ENCODE data around the gene CADPS. TPM values are rescaled to one million over a fixed set of nuclear protein-coding genes. Genes with fewer than 3 reads are reported as not detected.

CADPS gene
- total RNA-seq, 3 donors from 2014 or later (not counting 1 experiment from before 2014, with no cell fraction given): not detected

- intact Hi-C loops (cut with micrococcal nuclease): no loop called here
- ATAC-seq: no peak
- 74% methylated on average over 7 of the region's 7 CpGs for WGBS (ENCODE audit: insufficient coverage)
- Histone ChIP-seq H3K9me3 (ENCODE audit: control insufficient read depth, insufficient read depth, low read length) (no peaks in the 10 kb centered on the region), H3K4me3 (ENCODE audit: low read length) (no peak overlapping the region), H3K4me1 (ENCODE audit: control insufficient read depth, insufficient read depth, low read length) (no peaks in the 10 kb centered on the region), H3K36me3 (ENCODE audit: control insufficient read depth, insufficient read depth, low read length) (no peaks in the 10 kb centered on the region), H3K27me3 (ENCODE audit: control insufficient read depth, insufficient read depth, low read length) (no peaks in the 10 kb centered on the region), H3K27ac (ENCODE audit: low read length) (no peak overlapping the region)
- Mint-ChIP-seq H3K36me3 (no peaks in the 10 kb centered on the region), H3K27ac (no peak overlapping the region), H3K4me3 (no peak overlapping the region), H3K27me3 (ENCODE audit: low read depth in 2 of 2) (no peaks in the 10 kb centered on the region), H3K4me1 (no peaks in the 10 kb centered on the region), H3K9me3 (peaks cover 2 to 3% of the 10 kb centered on the region in 2 donors)
- DNase-seq: no peak
- no peak for TF ChIP-seq CTCF (IDR thresholded peaks at IDR 0.05)
Observed at GRCh38 chr3:62653796-62654195, 221.4 kb downstream of the CADPS start.

DNA sequence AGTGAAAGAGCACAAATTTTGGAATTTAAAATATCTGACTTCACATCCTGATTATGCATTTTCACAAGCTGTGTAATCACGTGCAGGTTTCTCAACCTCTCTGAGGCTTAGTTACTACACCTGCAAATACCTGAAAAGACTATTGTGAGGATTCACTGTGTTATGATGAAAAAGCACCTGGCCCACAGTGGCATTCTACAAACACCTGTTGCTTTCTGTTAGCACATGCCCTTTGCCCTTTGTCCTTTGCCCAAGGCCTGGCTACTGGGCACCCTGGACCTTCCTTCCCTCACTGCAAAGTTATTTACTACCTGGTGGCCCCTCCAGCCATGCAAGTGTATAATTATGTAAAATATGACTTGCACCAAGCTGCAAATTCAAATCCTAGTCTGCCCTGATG is 227.5 kb downstream of the CADPS start:
- Histone ChIP-seq H3K36me3 (ENCODE audit: control insufficient read depth, insufficient read depth, low read length) (no peaks in the 10 kb centered on the region), H3K27ac (ENCODE audit: low read length) (no peak overlapping the region), H3K4me3 (ENCODE audit: low read length) (no peak overlapping the region), H3K4me1 (ENCODE audit: control insufficient read depth, insufficient read depth, low read length) (no peaks in the 10 kb centered on the region), H3K27me3 (ENCODE audit: control insufficient read depth, insufficient read depth, low read length) (no peaks in the 10 kb centered on the region), H3K9me3 (ENCODE audit: control insufficient read depth, insufficient read depth, low read length) (no peaks in the 10 kb centered on the region)
- peaks cover 0 to 2% of the 10 kb centered on the region in 2 donors for H3K9me3 Mint-ChIP-seq
- H3K4me3 Mint-ChIP-seq: no peak overlapping the region
- H3K27ac Mint-ChIP-seq: no peak overlapping the region
- H3K36me3 Mint-ChIP-seq: no peaks in the 10 kb centered on the region
- WGBS (ENCODE audit: insufficient coverage): 90% methylated on average over 1 of the region's 1 CpG
- no peak for DNase-seq
- no peak for ATAC-seq
- TF ChIP-seq CTCF (IDR thresholded peaks at IDR 0.05): no peak
- intact Hi-C loops (cut with micrococcal nuclease): no loop called here
- H3K27me3 Mint-ChIP-seq (ENCODE audit: low read depth in 2 of 2): no peaks in the 10 kb centered on the region
- no peaks in the 10 kb centered on the region for H3K4me1 Mint-ChIP-seq

DNA sequence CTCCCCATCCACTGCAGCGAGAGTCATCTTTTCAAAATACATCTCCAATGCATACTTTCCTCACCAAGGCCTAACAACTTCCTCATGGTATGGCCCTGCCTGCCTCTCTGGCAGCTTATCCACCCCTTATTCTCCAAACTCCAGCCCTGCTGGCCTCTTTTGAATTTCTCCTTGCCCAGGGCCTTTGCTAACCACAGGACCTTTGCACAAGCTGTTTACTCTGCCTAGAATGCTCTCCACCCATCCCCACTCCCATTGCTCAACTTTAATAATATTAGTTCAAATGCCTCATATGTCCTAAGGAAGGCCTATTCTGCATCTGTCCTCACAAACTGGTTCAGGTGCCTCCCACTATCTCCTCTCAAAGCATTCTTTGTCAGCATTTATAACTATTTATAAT is 230.7 kb downstream of the CADPS start:
- Mint-ChIP-seq H3K27ac (no peak overlapping the region), H3K27me3 (ENCODE audit: low read depth in 2 of 2) (no peaks in the 10 kb centered on the region), H3K4me1 (no peaks in the 10 kb centered on the region), H3K9me3 (peaks cover 4 to 7% of the 10 kb centered on the region in 2 donors), H3K36me3 (no peaks in the 10 kb centered on the region), H3K4me3 (no peak overlapping the region)
- H3K4me1 ChIP-seq (ENCODE audit: control insufficient read depth, insufficient read depth, low read length): no peaks in the 10 kb centered on the region
- no peak for TF ChIP-seq CTCF (IDR thresholded peaks at IDR 0.05)
- no peaks in the 10 kb centered on the region for H3K9me3 ChIP-seq (ENCODE audit: control insufficient read depth, insufficient read depth, low read length)
- no peak for DNase-seq
- ATAC-seq: no peak
- H3K27me3 ChIP-seq (ENCODE audit: control insufficient read depth, insufficient read depth, low read length): no peaks in the 10 kb centered on the region
- H3K27ac ChIP-seq (ENCODE audit: low read length): no peak overlapping the region
- WGBS (ENCODE audit: insufficient coverage): 93% methylated on average over 1 of the region's 1 CpG
- H3K36me3 ChIP-seq (ENCODE audit: control insufficient read depth, insufficient read depth, low read length): no peaks in the 10 kb centered on the region
- no peak overlapping the region for H3K4me3 ChIP-seq (ENCODE audit: low read length)
- intact Hi-C loops (cut with micrococcal nuclease): no loop called here

- ATAC-seq: no peak
- Mint-ChIP-seq H3K27me3 (ENCODE audit: low read depth in 2 of 2) (no peaks in the 10 kb centered on the region), H3K27ac (no peak overlapping the region), H3K4me1 (no peaks in the 10 kb centered on the region), H3K4me3 (no peak overlapping the region), H3K36me3 (no peaks in the 10 kb centered on the region), H3K9me3 (peaks cover 4 to 5% of the 10 kb centered on the region in 2 donors)
- H3K9me3 ChIP-seq (ENCODE audit: control insufficient read depth, insufficient read depth, low read length): no peaks in the 10 kb centered on the region
- no peaks in the 10 kb centered on the region for H3K4me1 ChIP-seq (ENCODE audit: control insufficient read depth, insufficient read depth, low read length)
- H3K27ac ChIP-seq (ENCODE audit: low read length): no peak overlapping the region
- H3K27me3 ChIP-seq (ENCODE audit: control insufficient read depth, insufficient read depth, low read length): no peaks in the 10 kb centered on the region
- intact Hi-C loops (cut with micrococcal nuclease): no loop called here
- WGBS (ENCODE audit: insufficient coverage): 62% methylated on average over 2 of the region's 2 CpGs
- DNase-seq: no peak
- no peak overlapping the region for H3K4me3 ChIP-seq (ENCODE audit: low read length)
- TF ChIP-seq CTCF (IDR thresholded peaks at IDR 0.05): no peak
- no peaks in the 10 kb centered on the region for H3K36me3 ChIP-seq (ENCODE audit: control insufficient read depth, insufficient read depth, low read length)
Observed at GRCh38 chr3:62638316-62638715, 236.9 kb downstream of the CADPS start.

Measured in natural killer cell (primary cell).